Transverse colon (tissue), 4 donors: ENCODE data around the gene PSMB1. TPM values are rescaled to one million over a fixed set of nuclear protein-coding genes. Genes with fewer than 3 reads are reported as not detected.
A peak's percentile ranks its signal among the peaks of the same experiment; 100 is the strongest.

Source experiments
- DNase-seq: peaks from one replicate; pipeline ENCODE4 v3.0.0-alpha.2; 2019
- H3K27ac ChIP-seq, 4 donors: fragments of 200-600 bp; sonication (generic); 2 replicates each; pipeline ENCODE4 v1.5.1; 2016 to 2018; ENCODE audit warnings: inconsistent platforms in 4 of 4
- H3K27me3 ChIP-seq: fragments of 200-600 bp; sonication (generic); 2 replicates; pipeline ENCODE4 v1.5.1; 2017; ENCODE audit warnings: inconsistent platforms
- H3K36me3 ChIP-seq, 4 donors: fragments of 200-600 bp; sonication (generic); 2 replicates each; pipeline ENCODE4 v1.5.1; 2017 to 2019; ENCODE audit warnings: inconsistent platforms in 4 of 4
- H3K4me1 ChIP-seq, 4 donors: fragments of 200-600 bp; sonication (generic); 2 replicates each; pipeline ENCODE4 v1.5.1; 2017 to 2020; ENCODE audit warnings: inconsistent platforms in 4 of 4
- H3K4me3 ChIP-seq, 4 donors: fragments of 200-600 bp; sonication (generic); 1 replicate in 1 of 4; 2 replicates in 3 of 4; pipeline versions ENCODE4 v1.5.1 to v1.6.1; 2017 to 2019; ENCODE audit warnings: inconsistent platforms in 4 of 4
- H3K9me3 ChIP-seq, 2 donors: fragments of 200-600 bp; sonication (generic); 2 replicates each; pipeline ENCODE4 v1.5.1; 2017 to 2019; ENCODE audit warnings: inconsistent platforms in 2 of 2
- CTCF ChIP-seq, 5 experiments: fragments of 200-600 bp in 3 of 5; fragments of 450-650 bp in 2 of 5; sonication (generic) in 3 of 5; IDR thresholded peaks; 1 replicate in 2 of 5; 2 replicates in 3 of 5; pipeline ENCODE4 v1.5.1; 2016 to 2017; ENCODE audit warnings: antibody characterized with exemption in 5 of 5, inconsistent platforms in 3 of 5, mild to moderate bottlenecking in 2 of 5, moderate library complexity in 1 of 5
- EP300 ChIP-seq: sonication (generic); formaldehyde crosslinking; IDR thresholded peaks from one replicate; pipeline ENCODE4 v1.6.1; 2017; ENCODE audit warnings: antibody characterized with exemption, low read depth
- POLR2A ChIP-seq: fragments of 450-650 bp; IDR thresholded peaks from one replicate; pipeline ENCODE4 v1.6.1; 2016; ENCODE audit warnings: antibody characterized with exemption, mild to moderate bottlenecking, moderate library complexity
- POLR2AphosphoS5 ChIP-seq, 3 donors: sonication (generic); formaldehyde crosslinking; IDR thresholded peaks; one replicate each; pipeline ENCODE4 v1.6.1; 2016; ENCODE audit warnings: antibody characterized with exemption in 3 of 3
- WGBS, 2 donors: methylation state at CpG; one replicate each; pipeline ENCODE4 v1.1.5; 2018; ENCODE audit warnings: low coverage in 1 of 2; 5-methylcytosine and 5-hydroxymethylcytosine counted together
- in situ Hi-C, 4 donors: fragments of 200-750 bp; cut with MboI; loops; one replicate each; pipeline versions ENCODE4 v1.15.0 to v1.15.1; 2017; ENCODE audit warnings: low sequenced_read_pairs in 3 of 4, low pct_ligation_motif_present in 1 of 4, low pct_unique_long_range_greater_than_20kb in 1 of 4
- intact Hi-C: fragments of 100-400 bp; cut with DNase I; formaldehyde crosslinking; loops from one replicate; pipeline ENCODE4 v1.15.1; 2023; ENCODE audit warnings: low total_unique reads
- total RNA-seq, 4 donors: library from RNA; depleted of rRNA; stranded (reverse); fragments of >200 nt; gene quantifications; one replicate each; pipeline ENCODE4 v1.1.0, GENCODE V29; 2016

Gene PSMB1
- total RNA-seq, result 100 to 1,000 TPM in 2 of 4 donors, 10 to 100 TPM in 2; 39.2 to 152 (median 83.4) TPM

DNA sequence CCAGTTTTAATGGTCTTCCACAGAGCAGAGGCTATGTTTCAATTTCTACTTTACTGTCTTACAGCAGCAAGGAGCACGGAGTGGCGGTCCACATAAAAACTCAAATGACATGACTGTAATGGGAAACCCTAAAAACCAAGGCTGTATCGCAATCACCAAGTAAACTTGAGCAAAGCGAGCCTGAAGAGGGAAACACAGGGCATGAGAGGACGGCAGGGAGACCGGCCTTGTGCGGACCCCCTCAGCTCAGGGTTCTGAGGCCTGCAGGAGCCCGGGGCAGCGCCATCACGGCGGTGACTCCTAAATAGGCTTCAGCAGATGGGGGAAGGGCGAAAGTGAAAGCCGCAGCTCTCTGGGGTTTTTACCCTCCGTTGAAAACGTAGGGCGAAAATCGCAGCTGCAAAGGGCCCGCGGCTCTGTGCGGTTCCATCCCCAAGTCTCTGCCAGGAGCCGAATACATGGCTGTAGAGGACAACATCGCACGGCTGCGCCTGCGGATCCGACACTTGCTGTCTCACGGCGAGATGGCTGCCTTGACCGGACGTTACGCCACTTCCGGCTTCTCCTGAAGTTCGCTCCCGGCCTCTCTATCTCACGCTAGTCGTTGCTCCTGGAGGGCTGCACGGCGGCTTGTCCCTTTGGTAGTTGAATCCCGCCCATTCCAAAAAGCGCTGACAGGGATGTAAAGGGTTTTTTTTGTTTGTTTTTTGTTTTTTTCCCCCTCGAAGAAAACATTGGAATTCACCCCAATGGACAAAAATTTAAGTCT lies at the start of gene PSMB1:
PSMB1 (minus strand) TSS at position 543 of the 769 bp plus-strand sequence; CDS start at position 478, 65 bp downstream.
- intact Hi-C loops, result no loop called here
- H3K9me3 ChIP-seq, result no peaks in the 10 kb centered on the region
- WGBS, 2 donors, result 0% methylated on average over 13 to 41 of the region's 41 CpGs
- H3K36me3 ChIP-seq, result peaks cover 0 to 10% (median 4%) of the 10 kb centered on the region in 4 donors
- in situ Hi-C loops, result no loop called here
- DNase-seq, result peak; percentile 94
- no peak for TF ChIP-seq EP300
- no peak for TF ChIP-seq CTCF (IDR thresholded peaks at IDR 0.05)
- TF ChIP-seq POLR2AphosphoS5 (IDR thresholded peaks at IDR 0.05), result peak; percentile 93 to 98 (median 98)
- peak; percentile 90 for TF ChIP-seq POLR2A
- H3K4me3 ChIP-seq, result peak within 1 kb of the TSS; percentile 59 to 82 (median 73)
- H3K27ac ChIP-seq, result peak within 1 kb of the TSS; percentile 91 to 95 (median 94)
- no peaks in the 10 kb centered on the region for H3K27me3 ChIP-seq
- peaks cover 23 to 54% (median 37%) of the 10 kb centered on the region in 4 donors for H3K4me1 ChIP-seq

DNA sequence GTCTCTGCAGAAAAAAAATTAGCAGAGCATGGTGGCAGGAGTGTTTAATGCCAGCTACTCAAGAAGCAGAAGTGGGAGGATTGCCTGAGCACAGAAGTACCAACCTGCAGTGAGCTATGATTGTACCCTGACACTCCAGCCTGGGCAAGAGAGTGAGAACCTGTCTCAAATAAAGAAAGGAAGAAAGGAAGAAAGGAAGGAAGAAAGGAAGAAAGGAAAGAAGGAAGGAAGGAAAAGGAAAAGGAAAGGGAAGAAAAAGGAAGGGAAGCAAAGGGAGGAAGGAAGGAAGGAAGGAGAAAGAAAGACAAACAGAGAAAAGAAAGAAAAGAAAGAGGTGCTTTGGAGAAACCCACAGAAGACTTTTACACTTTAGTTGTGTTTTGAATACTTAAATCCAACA lies 44.2 kb upstream of the PSMB1 start:
- Histone ChIP-seq H3K36me3 (no peaks in the 10 kb centered on the region), H3K4me3 (no peak overlapping the region), H3K9me3 (peaks cover 0 to 3% of the 10 kb centered on the region in 2 donors), H3K27me3 (peaks cover 14% of the 10 kb centered on the region), H3K27ac (no peak overlapping the region), H3K4me1 (no peaks in the 10 kb centered on the region)
- DNase-seq, result no peak
- in situ Hi-C loops (no loop called here), intact Hi-C loops (no loop called here)
- TF ChIP-seq POLR2AphosphoS5 (IDR thresholded peaks at IDR 0.05) (no peak), EP300 (no peak), CTCF (IDR thresholded peaks at IDR 0.05) (no peak), POLR2A (no peak)

DNA sequence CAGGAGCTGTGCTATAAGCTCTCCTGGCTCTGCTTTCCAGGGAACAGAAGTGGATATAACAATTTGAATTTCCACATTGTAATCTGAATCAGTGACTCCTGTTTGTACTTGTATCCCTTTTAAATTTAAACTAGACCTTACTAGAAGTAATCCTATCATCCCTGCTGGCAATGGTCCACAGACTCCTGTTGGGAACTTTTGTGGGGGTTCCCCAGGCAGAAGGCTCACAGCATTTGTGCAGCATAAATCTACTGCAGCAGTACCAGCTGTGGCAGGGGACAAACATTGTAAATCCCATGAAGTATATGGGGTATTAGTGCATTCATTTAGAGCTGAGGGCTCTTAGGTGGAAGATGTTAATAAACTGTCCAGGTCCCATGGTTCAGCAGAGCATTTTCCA lies 43.3 kb upstream of the PSMB1 start:
- no peak for TF ChIP-seq POLR2AphosphoS5 (IDR thresholded peaks at IDR 0.05)
- TF ChIP-seq CTCF (IDR thresholded peaks at IDR 0.05), result no peak
- no peak for TF ChIP-seq EP300
- no peak for TF ChIP-seq POLR2A
- Histone ChIP-seq H3K4me1 (no peaks in the 10 kb centered on the region), H3K4me3 (no peak overlapping the region), H3K36me3 (no peaks in the 10 kb centered on the region), H3K27me3 (peaks cover 18% of the 10 kb centered on the region), H3K9me3 (peaks cover 3 to 10% of the 10 kb centered on the region in 2 donors), H3K27ac (no peak overlapping the region)
- no peak for DNase-seq
- intact Hi-C loops, result no loop called here
- in situ Hi-C loops, result no loop called here

- H3K4me3 ChIP-seq, result no peak overlapping the region
- H3K27ac ChIP-seq, result no peak overlapping the region
- in situ Hi-C loops (no loop called here), intact Hi-C loops (no loop called here)
- H3K9me3 ChIP-seq, result peaks cover 13 to 20% of the 10 kb centered on the region in 2 donors
- H3K27me3 ChIP-seq, result peaks cover 14% of the 10 kb centered on the region
- H3K4me1 ChIP-seq, result peaks cover 0 to under 1% (median 0%) of the 10 kb centered on the region in 4 donors
- H3K36me3 ChIP-seq, result no peaks in the 10 kb centered on the region
- 80 to 100% methylated on average over 1 of the region's 1 CpG for WGBS, 2 donors
- TF ChIP-seq EP300 (no peak), POLR2A (no peak), POLR2AphosphoS5 (IDR thresholded peaks at IDR 0.05) (no peak), CTCF (IDR thresholded peaks at IDR 0.05) (no peak)
- no peak for DNase-seq
Observed at GRCh38 chr6:170590725-170591124, 37.6 kb upstream of the PSMB1 start.
